Left hindlimb (tissue), 1 donor: ENCODE data around the gene ACTN1.
A peak's percentile ranks its signal among the peaks of the same experiment; 100 is the strongest.
"Not testable (repeated sequence)": the region's sequence is repeated elsewhere in the genome, so short reads cannot be mapped to it uniquely, and the experiment has no call there.

Experiments
- DNase-seq: peaks from one replicate; pipeline ENCODE4 v3.0.0-alpha.2; 2018

Gene ACTN1

GRCh38 chr14:68986225-68986624 is 7.1 kb upstream of the ACTN1 start:
- DNase-seq: no peak

DNA sequence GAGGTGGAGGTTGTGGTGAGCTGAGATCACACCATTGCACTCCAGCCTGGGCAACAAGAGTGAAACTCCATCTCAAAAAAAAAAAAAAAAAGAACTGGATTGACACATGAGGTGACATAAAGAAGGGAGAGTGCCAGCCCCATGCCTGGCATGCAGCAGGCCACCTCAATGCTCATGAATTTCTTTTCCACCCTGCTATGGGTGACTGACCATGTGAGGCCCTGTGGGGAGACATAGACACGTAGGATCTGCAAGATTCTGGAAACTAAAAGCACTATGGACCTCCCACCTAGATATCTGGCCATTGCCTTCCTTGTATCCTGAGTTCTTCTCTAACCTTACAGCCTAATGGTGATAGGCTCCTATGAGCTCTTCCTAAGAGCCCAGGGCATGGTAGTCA is 5.6 kb upstream of the ACTN1 start:
- DNase-seq: no peak

GRCh38 chr14:68983191-68983590 is 4.1 kb upstream of the ACTN1 start:
- DNase-seq: no peak

DNA sequence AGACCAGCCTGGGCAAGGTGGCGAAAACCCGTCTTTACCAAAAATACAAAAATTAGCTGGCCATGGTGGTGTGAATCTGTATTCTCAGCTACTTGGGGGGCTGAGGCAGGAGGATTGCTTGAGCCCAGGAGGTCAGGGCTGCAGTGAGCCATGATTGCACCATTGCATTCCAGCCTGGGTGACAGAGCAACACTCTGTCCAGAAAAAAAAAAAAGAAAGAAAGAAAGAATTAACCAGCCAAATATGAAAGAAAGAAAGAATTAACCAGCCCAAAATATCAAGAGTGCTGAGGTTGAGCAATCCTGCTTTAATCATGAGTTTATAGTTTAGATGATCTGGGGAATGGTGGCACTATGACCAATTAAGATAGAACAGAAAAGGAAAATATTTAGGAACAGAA is 3.5 kb upstream of the ACTN1 start:
- DNase-seq: no peak

GRCh38 chr14:68981539-68981976 is 2.5 kb upstream of the ACTN1 start:
- DNase-seq: no peak

- DNase-seq: no peak
Observed at GRCh38 chr14:68981139-68981538, 2.0 kb upstream of the ACTN1 start.

DNA sequence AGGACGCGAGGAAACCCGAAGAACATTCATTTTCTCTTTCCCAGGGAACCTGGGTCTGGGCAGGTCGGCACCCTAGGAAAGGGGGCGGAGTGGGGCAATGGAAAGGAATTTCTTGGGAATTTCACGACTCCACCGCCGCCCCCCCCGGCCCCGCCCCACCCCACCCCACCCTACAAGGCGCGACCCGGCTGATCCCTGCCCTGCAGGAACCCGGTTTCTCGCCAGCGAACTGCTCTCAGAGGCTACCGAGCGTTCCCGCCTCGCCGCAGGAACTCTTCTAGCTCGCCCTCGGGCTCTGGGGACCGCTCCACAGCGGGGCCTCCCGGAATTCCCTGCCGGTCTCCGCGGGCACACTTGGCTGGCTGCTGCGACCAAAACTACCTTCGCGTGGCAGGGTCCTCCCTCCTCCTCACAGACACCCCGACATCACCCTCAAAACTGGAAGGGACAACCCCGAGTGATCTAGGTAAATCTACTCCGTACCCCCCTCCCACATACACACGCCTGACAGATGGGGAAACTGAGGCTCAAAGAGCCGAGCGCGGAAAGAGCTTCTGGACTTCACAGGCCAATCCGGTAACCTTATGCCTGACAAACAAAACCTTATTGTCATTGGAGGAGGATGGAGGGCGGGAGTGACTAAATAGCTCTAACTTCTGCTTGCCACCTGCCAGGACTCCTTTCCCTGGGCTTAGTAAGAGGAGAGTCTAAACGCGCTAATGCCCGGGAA is 785 bp upstream of the ACTN1 start:
- no peak for DNase-seq

- peak; percentile 84 for DNase-seq
Observed at GRCh38 chr14:68978172-68978911, 760 bp downstream of the ACTN1 start.

GRCh38 chr14:68977718-68978171 is 1.4 kb downstream of the ACTN1 start:
- DNase-seq: peak; percentile 91

- no peak for DNase-seq
Observed at GRCh38 chr14:68977180-68977717, 1.9 kb downstream of the ACTN1 start.

DNA sequence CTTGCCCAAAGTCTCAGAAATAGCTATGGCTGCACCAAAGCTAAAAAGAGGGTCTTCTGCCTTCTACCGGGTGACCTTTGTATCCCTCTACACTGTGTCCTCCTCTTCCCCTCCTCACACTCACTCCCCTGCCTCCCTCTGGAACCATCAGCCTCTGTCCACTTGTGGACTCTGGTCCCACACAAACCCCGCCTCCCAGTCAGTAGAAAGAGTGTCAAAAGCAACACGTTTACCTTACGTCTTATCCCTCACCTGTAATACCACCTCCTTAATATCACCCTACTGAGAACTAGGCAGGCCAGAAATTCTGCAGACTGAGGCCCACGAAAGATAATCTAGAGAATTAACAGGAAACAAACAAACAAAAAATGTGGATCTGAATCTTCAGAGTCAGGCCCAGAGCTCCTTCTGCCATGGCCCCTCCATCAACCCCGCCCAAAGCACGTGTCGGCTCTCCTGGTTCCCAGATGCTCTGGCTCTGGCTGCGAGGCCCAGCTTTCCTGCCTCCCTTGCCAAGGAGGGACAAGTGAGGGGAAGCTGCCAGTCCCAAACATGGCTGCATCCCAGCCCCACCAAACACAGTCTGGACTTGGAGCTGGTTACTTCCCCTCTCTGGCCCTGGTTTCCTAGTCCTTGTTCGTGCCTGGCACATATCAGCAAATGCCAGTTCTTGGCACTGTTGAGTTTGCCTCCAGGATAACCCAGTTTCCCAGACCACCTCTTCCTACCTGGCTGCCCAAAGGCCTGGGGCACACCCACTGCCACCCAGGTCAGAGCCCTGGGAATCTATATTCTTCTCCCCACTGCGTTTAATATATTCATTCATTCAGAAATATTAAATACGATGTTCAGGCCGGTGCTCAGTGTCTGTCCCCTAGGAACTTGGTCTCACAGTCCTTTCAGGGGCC is 2.7 kb downstream of the ACTN1 start:
- DNase-seq: peak; percentile 82

- DNase-seq: no peak
Observed at GRCh38 chr14:68975667-68976066, 3.4 kb downstream of the ACTN1 start.

GRCh38 chr14:68974759-68975347 is 4.2 kb downstream of the ACTN1 start:
- no peak for DNase-seq

DNA sequence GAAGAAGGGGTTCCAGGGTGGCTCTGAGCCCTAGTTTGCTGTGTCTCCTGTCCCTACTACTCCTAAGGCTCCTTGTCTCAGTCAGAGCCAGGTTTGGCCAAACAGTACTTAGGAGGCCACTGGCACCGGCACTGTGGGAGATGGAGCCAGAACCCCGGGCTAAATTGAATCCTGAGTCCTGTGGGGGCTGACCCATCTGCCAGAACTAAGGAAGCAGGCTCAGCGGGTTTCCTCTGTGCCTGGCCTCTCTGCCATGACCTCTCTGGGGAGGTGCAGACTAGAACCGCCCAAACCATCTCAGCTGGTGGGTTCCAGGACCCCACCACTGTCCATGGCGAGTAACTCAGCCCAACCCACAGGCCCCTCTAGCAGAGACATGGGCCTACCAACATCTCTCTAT is 5.5 kb downstream of the ACTN1 start:
- no peak for DNase-seq

DNA sequence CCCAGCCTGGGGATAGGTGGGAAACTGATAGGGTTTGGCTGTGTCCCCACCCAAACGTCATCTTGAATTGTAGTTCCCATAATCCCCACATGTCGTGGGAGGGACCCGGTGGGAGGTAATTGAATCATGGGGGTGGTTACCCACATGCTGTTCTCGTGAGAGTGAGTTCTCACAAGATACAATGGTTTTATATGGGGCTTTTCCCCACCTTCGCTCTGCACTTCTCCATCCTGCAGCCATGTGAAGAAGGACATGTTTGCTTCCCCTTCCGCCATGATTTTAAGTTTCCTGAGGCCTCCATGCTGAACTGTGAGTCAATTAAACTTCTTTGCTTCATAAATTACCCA is 5.9 kb downstream of the ACTN1 start:
- DNase-seq: not testable (repeated sequence)

- no peak for DNase-seq
Observed at GRCh38 chr14:68972507-68973218, 6.4 kb downstream of the ACTN1 start.

GRCh38 chr14:68971411-68972035 is 7.6 kb downstream of the ACTN1 start:
- no peak for DNase-seq

DNA sequence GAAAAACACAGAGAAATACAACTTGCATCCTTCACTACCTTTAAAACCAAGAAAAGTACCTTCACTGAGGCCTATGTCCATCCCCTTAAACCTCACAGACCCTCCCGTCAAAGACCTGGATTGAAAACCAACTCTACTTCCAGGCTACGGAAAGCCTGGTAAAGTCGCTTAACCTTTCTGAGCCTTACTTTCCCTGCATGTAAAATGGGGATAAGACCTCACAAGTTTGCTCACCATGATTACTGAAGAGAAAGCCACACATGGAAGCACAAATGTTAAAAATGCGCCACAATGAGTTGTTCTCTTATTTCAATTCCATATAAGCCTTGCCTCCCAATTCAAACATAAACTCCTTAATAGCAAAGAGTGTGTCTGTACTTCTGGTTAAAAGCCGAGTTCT is 8.4 kb downstream of the ACTN1 start:
- no peak for DNase-seq

DNA sequence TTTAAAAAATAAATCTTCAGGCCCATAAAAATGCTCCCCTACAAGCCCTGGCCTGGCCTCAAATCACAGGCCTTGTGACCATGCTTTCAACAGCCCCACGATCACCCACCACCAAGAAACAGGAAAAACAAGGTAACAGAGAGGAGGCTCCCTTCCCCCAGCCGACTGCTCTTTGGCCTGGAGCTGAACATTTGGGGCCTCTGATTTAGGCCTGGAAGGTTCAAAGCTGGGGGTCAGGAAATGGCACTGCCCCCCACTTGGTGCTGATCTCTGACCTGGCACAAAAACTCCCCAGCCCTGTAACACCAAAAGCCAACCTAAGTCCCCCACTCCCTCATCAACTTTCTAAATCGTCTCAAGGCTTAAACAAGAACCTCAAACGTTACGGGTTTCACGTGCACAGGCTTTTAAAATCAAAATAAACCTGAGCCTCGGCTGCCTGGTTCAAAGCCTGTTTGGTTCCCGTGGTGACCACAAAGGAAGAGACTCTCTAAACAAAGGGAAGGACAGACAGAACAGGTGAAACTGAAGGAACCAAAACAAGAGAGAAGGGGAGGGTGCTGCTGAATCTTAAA is 9.0 kb downstream of the ACTN1 start:
- no peak for DNase-seq

- DNase-seq: peak; percentile 77
Observed at GRCh38 chr14:68969278-68970033, 9.6 kb downstream of the ACTN1 start.
